Stimulated activated naive CD8-positive, alpha-beta T cell treated with anti-CD3 and anti-CD28 coated beads, Interleukin-15, Interleukin-2, amounts not matched to agents 100 ng/mL and 50 ng/mL, for 24 hours (primary cell): Measurements from ENCODE around the gene MC2R.

Experiments
- H3K27ac Mint-ChIP-seq: one replicate; pipeline ENCODE4 v1.8.0; 2021; ENCODE audit warnings: mild to moderate bottlenecking, mixed read lengths
- H3K27me3 Mint-ChIP-seq: one replicate; pipeline ENCODE4 v1.8.0; 2021; ENCODE audit warnings: mixed read lengths
- H3K36me3 Mint-ChIP-seq: one replicate; pipeline ENCODE4 v1.8.0; 2021; ENCODE audit warnings: low read depth, mixed read lengths
- H3K4me1 Mint-ChIP-seq: one replicate; pipeline ENCODE4 v1.8.0; 2021; ENCODE audit warnings: low read depth, mixed read lengths
- H3K4me3 Mint-ChIP-seq: one replicate; pipeline ENCODE4 v1.8.0; 2021; ENCODE audit warnings: mild to moderate bottlenecking, mixed read lengths
- H3K9me3 Mint-ChIP-seq: one replicate; pipeline ENCODE4 v1.8.0; 2021; ENCODE audit warnings: mixed read lengths

Gene MC2R

DNA sequence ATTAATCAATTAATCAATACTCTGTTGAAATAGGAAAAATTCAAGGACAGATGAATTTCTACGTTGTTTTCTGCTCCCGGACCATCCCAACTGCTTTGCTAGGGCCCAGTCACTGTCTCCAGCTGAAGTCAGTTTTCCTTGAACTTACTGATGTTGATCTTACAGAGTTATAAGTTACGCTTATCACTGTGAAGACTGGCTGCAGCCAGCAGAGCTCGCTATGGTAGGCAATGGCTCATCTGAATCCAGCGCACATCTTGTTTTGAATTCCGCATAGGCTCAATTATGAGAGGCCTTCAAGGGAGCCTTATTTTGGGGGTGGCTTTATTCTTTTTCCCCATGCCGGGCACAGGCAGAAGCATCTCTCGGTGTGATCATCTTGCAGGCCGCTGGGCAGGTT lies 2.7 kb downstream of the MC2R start:
- Mint-ChIP-seq H3K36me3 (no peaks in the 10 kb centered on the region), H3K4me3 (no peak overlapping the region), H3K27ac (no peak overlapping the region), H3K4me1 (no peaks in the 10 kb centered on the region), H3K9me3 (no peaks in the 10 kb centered on the region), H3K27me3 (no peaks in the 10 kb centered on the region)

DNA sequence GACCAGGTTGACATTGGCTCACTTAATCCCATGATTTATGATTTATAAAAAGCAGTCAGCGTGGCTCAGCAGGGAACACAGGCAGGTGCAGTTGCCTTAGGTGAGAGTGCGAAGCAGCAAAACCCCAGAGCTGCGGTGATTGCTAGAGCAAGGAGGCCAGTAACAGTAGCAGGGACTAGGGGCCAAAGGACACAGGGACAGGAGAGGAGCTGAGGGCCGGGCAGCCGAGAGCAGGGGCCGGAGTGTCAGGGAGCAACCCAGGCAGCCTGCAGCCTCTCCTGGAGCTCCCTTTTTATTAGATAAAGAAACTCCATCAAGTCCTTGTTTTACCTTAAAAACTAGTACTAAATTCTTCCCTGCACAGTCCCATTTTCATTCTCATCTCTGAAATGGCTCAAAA lies 4.3 kb downstream of the MC2R start:
- H3K4me1 Mint-ChIP-seq: no peaks in the 10 kb centered on the region
- no peaks in the 10 kb centered on the region for H3K9me3 Mint-ChIP-seq
- no peak overlapping the region for H3K4me3 Mint-ChIP-seq
- H3K27ac Mint-ChIP-seq: no peak overlapping the region
- no peaks in the 10 kb centered on the region for H3K27me3 Mint-ChIP-seq
- H3K36me3 Mint-ChIP-seq: no peaks in the 10 kb centered on the region

DNA sequence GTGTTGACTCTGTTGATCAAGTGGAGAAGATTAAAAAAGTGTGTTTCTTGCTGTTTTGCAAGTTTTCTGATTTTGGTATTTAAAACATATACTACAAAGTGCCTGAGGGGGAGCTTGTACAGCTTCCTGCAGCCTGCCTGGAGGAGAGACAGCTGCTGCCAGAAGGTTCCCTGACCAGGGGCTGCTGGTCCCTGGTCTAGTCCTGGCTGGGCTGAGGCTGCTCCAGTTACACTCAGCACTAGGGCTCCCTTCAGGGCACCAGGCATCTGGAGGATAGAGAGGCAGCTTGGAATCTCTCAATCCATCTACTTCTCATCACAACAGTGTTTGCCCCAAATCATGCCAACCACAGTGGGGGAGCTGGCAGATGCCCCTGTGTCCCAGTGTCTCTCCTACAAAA lies 4.8 kb downstream of the MC2R start:
- Mint-ChIP-seq H3K4me1 (no peaks in the 10 kb centered on the region), H3K4me3 (no peak overlapping the region), H3K36me3 (no peaks in the 10 kb centered on the region), H3K9me3 (no peaks in the 10 kb centered on the region), H3K27ac (no peak overlapping the region), H3K27me3 (no peaks in the 10 kb centered on the region)

DNA sequence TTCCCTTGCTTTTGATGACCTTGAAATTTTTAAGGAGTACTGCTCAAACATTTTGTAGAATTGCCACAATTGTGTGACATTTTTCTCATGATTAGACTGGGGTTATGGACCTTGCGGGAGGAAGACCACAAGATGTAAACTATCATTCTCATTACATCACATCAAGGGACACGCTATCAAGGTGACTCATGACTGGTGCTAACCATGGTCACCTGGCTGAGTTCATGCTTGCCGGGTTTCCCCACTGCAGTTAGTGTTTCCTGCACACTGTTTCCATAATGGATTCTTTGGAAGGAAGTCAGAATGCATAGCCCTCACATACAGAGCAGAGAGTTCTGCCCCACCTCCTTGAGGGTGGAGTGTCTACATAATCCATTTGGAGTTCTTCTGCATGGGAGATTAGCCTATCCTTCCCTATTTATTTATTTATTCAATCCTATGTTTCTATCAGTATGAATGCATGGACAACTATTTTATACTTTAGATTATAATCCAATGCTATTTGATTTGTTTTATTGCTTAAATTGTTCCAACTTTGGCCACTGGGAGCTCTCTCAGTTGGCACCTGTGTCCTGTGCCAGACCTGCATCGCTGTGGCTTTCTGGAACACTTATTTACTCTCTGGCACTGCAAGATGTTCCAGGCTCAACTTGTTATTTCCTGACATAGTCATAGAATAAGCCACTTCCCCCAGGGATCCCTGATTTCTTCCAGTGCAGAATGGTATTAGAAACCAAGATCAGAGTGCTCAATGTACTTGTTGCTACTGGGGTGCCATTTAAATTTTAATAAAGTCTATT lies 6.0 kb downstream of the MC2R start:
- Mint-ChIP-seq H3K36me3 (no peaks in the 10 kb centered on the region), H3K9me3 (no peaks in the 10 kb centered on the region), H3K4me3 (no peak overlapping the region), H3K27me3 (no peaks in the 10 kb centered on the region), H3K27ac (no peak overlapping the region), H3K4me1 (no peaks in the 10 kb centered on the region)

DNA sequence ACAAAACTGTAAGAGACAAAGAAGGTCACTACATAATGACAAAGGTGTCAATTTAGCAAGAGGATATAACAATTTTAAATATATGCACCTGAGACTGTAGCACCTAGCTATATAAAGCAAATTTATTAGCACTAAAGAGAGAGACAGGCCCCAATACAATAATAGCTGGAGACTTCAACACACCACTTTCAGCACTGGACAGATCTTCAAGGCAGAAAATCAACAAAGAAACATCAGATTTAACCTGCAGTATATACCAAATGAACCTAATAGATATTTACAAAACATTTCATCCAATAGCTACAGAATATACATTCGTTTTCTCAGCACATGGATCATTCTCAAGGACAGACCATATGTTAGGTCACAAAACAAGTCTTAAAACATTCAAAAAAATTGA lies 14.7 kb downstream of the MC2R start:
- Mint-ChIP-seq H3K4me3 (no peak overlapping the region), H3K4me1 (no peaks in the 10 kb centered on the region), H3K27ac (no peak overlapping the region), H3K9me3 (peaks cover 22% of the 10 kb centered on the region), H3K27me3 (peaks cover 20% of the 10 kb centered on the region), H3K36me3 (no peaks in the 10 kb centered on the region)

DNA sequence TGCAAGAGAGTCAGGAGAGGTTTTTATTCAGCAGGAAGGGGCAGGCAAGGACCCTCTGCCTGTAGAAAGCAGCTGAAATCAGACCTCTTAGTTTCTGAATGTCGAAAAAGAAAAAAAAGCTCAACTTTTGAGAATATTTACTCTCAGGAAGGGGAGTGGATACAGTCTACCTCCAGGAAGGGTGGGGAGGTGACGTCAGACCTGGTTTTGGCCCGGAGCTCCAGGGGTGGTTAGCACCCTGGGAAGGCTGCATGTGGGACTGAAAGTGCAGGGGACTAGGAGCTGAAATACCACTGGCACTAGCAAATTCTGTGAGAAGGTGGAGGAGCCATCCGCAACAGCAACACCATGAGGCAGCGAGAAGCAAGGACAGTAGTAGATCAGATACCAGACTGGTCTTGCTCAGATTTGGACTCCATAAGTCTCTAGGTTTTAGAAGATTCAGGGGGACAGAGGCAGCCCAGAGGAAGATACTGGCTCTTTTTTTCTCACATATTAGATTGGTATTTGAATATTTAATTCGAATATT lies 19.8 kb downstream of the MC2R start:
- Mint-ChIP-seq H3K4me3 (no peak overlapping the region), H3K4me1 (no peaks in the 10 kb centered on the region), H3K9me3 (peaks cover 16% of the 10 kb centered on the region), H3K27ac (no peak overlapping the region), H3K27me3 (peaks cover 27% of the 10 kb centered on the region), H3K36me3 (no peaks in the 10 kb centered on the region)

DNA sequence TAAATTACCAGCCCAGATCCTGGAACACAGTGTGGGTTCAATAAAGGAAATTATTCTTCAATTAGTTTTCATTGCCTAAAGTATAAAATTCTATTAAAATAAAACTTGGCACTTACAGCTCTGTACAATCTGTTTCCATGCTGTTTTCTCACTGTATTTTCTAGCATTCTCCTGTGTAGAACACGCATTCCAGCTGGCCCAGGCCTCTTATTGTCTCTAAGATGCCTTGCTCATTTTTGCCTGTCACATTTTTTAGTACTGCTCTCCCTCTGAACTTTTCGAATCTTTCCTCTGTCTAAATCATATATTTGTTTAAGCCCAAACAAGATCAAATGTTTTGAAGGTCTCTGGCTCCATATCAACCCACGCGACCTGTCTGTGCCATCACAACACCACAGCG lies 20.8 kb downstream of the MC2R start:
- Mint-ChIP-seq H3K27me3 (peaks cover 18% of the 10 kb centered on the region), H3K27ac (no peak overlapping the region), H3K4me3 (no peak overlapping the region), H3K36me3 (no peaks in the 10 kb centered on the region), H3K9me3 (peaks cover 5% of the 10 kb centered on the region), H3K4me1 (no peaks in the 10 kb centered on the region)

DNA sequence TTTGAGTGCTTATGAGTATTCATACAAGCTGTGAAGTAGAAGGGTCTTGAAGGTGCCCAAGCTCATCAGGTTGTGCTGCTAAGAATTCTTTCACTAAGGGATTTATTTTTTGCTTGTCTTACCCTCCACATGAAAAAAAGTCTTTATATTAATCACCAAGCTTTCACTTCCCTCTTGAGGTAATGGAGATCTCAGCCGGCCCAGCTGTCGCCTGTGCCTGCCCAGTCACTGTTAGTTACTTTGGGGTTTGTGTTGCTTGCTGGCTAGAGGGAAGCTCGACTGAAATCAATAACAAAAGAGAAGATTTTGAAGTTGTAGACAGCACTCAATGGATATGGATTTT lies 21.9 kb downstream of the MC2R start:
- H3K4me3 Mint-ChIP-seq: no peak overlapping the region

DNA sequence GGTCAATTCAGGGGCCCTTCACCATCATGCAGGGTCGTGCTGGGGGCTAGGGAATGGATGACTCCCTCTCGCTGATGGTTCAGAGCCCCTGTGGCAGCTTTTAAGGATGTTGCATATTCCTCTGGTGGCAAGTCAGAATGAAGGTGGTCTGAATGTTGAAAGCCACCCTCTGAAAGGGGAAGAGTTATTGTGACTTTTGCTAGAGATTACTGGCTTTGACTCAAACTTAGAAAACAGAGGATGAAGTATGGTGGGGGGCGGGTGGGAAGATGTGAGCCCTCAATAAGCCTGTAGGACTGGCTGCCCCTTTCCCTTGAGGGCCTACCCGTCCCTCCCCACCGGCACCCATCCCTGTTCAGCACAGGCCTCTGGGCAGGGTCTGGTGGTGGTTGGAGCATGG lies 23.2 kb downstream of the MC2R start:
- Mint-ChIP-seq H3K4me3 (no peak overlapping the region), H3K27me3 (peaks cover 18% of the 10 kb centered on the region), H3K27ac (no peak overlapping the region), H3K4me1 (no peaks in the 10 kb centered on the region), H3K9me3 (no peaks in the 10 kb centered on the region), H3K36me3 (no peaks in the 10 kb centered on the region)

More for the DNA sequence above, 21.9 kb downstream of the MC2R start:
- H3K36me3 Mint-ChIP-seq: no peaks in the 10 kb centered on the region
- no peak overlapping the region for H3K27ac Mint-ChIP-seq
- H3K4me1 Mint-ChIP-seq: no peaks in the 10 kb centered on the region
- H3K27me3 Mint-ChIP-seq: peaks cover 18% of the 10 kb centered on the region
- no peaks in the 10 kb centered on the region for H3K9me3 Mint-ChIP-seq

DNA sequence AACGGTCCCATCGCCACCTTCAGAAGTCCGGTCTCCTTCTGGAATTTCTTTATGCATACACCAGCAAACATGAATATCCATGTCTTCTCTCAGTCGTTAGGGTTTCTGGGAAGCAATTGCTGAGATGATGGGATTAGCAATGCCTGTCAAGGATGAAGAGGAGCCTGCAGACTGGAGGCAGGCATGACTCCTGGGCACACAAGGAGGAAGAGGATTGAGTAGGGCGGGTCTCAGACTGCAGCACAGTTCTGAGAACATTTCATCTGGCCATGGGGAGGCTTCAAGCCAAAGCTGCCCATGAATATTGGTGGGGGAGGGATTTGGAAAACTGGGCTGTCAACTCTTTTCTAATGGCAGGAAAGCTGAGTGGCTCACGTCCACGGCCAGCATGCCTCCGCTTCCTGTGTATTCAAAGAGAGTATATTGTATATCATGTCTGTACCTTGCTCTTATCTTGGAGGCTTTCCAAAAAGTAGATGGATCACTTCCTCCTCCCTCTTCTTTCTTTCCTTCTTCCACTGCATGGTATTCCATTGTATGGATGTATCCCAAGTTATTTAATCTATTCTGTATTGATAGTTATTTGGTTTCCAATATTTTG lies 24.5 kb downstream of the MC2R start:
- Mint-ChIP-seq H3K4me1 (no peaks in the 10 kb centered on the region), H3K9me3 (no peaks in the 10 kb centered on the region), H3K27me3 (peaks cover 14% of the 10 kb centered on the region), H3K4me3 (no peak overlapping the region), H3K36me3 (no peaks in the 10 kb centered on the region), H3K27ac (no peak overlapping the region)

DNA sequence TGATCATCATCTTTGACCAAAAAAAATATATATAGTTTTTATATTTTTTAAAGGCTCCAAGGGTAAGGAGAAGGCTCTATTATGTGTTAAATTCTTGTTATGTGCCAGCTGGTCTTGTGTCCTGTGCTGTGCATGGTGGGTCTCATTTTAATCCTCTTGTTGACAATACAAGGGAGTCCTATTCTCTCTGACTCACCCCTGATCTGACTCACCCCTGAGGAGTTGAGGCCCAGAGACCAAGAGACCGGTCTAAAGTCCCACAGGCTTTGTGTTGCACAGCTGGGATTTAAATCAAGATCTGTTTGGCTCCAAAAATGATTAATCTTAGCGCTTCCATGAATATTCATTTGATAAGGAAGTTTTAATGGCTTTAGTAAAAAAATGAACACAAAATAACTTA lies 25.7 kb downstream of the MC2R start:
- H3K27me3 Mint-ChIP-seq: peaks cover 12% of the 10 kb centered on the region
- no peaks in the 10 kb centered on the region for H3K9me3 Mint-ChIP-seq

DNA sequence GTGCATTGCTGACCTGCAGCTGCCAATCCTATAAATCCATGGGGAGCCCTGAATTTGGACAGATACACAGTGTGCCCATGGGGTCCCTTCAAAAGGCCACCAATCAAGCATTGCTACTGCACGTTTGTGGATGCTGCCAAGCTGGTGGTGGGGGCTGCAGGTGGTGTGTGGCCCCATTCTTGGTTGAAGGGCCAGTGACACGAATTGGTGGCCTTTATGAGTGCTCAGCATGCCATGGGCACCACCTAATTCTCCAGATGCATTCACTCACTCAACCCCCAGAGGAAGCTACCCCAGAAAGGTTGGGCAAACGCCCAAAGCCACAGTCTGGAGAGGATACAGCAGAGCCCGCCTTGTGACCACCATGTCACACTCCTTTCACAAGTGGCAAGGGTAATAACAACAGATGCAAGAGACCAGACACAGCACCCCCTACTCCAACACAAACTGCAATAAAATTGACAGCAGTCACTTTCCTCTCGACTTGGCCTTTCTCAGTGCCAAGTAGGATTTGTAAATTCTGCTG lies 27.1 kb downstream of the MC2R start:
- Mint-ChIP-seq H3K36me3 (no peaks in the 10 kb centered on the region), H3K9me3 (no peaks in the 10 kb centered on the region), H3K27ac (no peak overlapping the region), H3K4me1 (no peaks in the 10 kb centered on the region), H3K4me3 (no peak overlapping the region), H3K27me3 (peaks cover 9% of the 10 kb centered on the region)

More for the DNA sequence above, 25.7 kb downstream of the MC2R start:
- Mint-ChIP-seq H3K4me3 (no peak overlapping the region), H3K27ac (no peak overlapping the region), H3K36me3 (no peaks in the 10 kb centered on the region), H3K4me1 (no peaks in the 10 kb centered on the region)

DNA sequence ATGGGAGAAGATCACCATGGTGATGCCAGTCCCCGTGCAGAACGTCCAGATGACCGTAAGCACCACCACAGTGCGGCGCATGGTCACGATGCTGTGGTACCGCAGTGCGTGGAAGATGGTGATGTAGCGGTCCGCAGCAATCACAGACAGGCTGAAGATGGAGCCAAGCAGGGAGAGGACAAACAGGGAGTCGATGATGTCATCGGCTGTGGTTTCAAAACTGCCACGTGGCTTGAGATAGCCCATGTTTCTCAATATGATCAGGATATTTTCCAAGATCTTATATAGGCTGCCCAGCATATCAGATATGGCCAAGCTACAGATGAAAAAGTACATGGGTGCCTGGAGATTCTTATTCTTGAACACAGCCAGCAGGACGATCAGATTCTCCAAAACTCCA lies 30.3 kb downstream of the MC2R start:
- Mint-ChIP-seq H3K4me3 (no peak overlapping the region), H3K27me3 (no peaks in the 10 kb centered on the region), H3K36me3 (no peaks in the 10 kb centered on the region), H3K27ac (no peak overlapping the region), H3K4me1 (no peaks in the 10 kb centered on the region), H3K9me3 (no peaks in the 10 kb centered on the region)

DNA sequence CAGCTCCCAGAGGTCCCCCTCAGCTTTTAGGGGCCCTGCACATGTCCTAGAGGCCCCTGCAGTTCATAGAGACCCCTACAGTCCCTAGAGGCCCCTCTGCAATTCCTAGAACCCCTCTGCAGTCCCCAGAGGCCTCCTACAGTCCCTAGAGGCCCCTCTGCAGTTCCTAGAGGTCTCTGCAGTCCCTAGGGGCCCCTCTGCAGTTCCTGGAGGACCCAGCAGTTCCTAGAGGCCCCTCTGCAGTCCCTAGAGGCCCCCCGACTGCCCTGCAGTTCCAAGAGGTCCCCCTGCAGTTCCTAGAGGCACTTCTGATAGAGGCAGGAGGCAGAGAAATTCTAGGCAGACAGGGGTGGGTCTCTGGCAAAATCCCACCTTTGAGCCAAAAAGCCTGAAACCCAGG lies 35.4 kb downstream of the MC2R start:
- no peak overlapping the region for H3K4me3 Mint-ChIP-seq
- H3K9me3 Mint-ChIP-seq: no peaks in the 10 kb centered on the region
- H3K27ac Mint-ChIP-seq: no peak overlapping the region
- no peaks in the 10 kb centered on the region for H3K36me3 Mint-ChIP-seq
- no peaks in the 10 kb centered on the region for H3K27me3 Mint-ChIP-seq
- no peaks in the 10 kb centered on the region for H3K4me1 Mint-ChIP-seq

DNA sequence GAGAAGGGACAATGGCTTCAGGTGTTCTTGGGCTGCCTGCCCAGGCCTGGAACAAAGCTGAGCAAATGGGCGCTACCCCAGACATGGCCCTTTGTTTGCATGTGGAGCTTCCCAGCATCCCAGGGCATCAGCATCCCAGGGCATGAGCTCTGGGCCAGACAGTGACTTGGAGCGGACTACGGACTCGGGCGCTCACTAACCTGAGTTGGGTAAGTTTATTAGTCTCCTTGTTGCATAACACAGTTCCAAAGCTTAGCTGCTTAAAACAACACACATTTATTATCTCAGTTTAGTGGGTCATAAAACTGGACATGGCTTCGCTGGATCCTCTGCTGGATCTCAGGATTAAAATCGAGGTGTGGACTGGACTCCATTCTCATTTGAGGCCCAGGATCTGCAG lies 35.8 kb downstream of the MC2R start:
- Mint-ChIP-seq H3K27ac (no peak overlapping the region), H3K27me3 (no peaks in the 10 kb centered on the region), H3K4me1 (no peaks in the 10 kb centered on the region), H3K36me3 (no peaks in the 10 kb centered on the region), H3K9me3 (no peaks in the 10 kb centered on the region), H3K4me3 (no peak overlapping the region)
